PC-9 (cell line): ENCODE results near the gene HTT.

ENCODE experiments used
- CTCF ChIP-seq: fragments of 200-600 bp; sonication (generic); conservative IDR thresholded peaks from 2 replicates; pipeline ENCODE4 v1.6.1; 2017; ENCODE audit warnings: mixed run types, antibody characterized with exemption, mild to moderate bottlenecking, moderate library complexity
- EZH2 ChIP-seq: fragments of 200-600 bp; sonication (generic); IDR thresholded peaks from 2 replicates; pipeline ENCODE4 v1.8.0; 2017; ENCODE audit warnings: antibody characterized with exemption, low read depth

DNA sequence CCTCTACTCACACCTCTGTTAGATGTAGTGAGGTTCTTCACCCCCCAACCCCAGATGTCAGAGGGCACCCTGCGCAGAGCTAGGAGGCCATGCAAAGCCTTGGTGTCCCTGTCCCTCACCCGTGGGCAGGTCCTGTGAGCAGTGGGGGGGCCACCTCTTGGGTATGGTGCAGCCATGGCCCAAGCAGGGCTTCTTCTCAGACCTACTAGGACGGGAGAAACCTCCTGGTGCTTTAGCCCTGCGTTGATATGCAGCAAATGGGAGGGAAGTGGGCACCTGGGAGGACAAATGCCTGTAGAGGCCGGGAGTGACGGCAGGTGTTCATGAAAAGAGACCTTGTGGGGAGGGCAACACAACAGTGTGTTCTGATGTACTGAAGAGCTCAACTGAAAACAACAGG lies 136.0 kb downstream of the HTT start:
- TF ChIP-seq CTCF (no peak), EZH2 (no peak)
